ENCODE measurements around the gene PADI3. TPM values are rescaled to one million over a fixed set of nuclear protein-coding genes. Genes with fewer than 3 reads are reported as not detected.
A peak's percentile ranks its signal among the peaks of the same experiment; 100 is the strongest.

PADI3 gene
- polyA plus RNA-seq, 2 of the 4 experiments (the other 2 are of a cell fraction): 0.99 to 2.4 TPM

DNA sequence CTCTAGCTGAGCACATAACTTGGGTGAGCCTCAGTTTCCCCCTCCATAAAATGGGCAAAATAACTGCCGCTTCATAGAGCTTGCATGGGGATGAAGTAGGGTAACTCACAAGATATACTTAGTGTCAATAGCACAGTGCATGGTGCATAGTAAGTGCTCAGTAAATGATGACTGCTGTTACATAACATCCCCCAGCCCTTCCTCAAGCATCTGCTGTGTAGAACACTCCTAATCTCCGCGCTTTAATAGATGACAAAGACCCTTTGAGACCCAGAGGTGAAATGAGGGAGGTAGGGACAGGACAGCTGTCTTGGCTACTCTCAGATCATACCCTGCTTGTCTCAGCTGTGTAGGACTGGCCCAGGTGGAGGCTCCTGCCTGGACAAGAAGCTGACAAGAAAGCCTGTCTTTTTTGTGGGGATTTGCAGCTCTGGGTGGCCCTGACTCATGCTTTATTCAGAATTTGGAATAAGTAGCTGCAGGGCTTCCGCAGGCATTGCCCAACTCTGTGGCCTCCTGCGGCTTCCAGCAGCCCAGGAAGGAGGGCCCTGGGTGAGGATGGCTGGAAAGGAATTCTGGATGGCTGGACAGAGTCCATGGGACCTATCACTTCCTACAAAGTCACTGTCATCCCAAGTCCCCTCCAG, 38.4 kb downstream of the PADI3 start (continued):
- TF ChIP-seq JUNB (IDR thresholded peaks at IDR 0.05) (peak; percentile 93), TFCP2L1 (CRISPR knock-in tag; IDR thresholded peaks at IDR 0.05) (no peak), EHMT2 (IDR thresholded peaks at IDR 0.05; ENCODE audit: low read depth) (no peak), ZC3H11A (IDR thresholded peaks at IDR 0.05) (no peak)

DNA sequence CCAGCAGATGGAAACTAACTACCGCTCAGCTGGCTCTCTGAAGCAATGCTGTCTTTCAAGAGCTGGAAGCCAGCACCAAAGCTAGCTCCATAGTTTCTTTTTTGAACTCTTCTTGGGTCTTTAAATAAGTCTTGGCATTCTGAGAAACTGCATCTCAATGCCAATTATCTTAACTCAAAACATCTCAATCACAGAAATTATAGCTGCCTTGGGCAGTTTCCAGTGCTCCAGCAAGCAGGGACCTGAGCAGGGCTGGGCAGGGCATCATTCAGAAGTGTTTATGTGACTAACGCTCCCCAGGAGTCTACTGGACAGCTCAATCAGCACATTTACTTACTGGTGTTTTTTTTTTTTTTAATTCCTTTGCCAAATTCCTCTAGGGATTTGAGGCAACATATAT, 40.8 kb downstream of the PADI3 start:
- ChIA-PET CTCF (interaction anchor here (0.9 to 2.6 kb wide), 6 partner anchors 11 to 164 kb away, joined by 3 to 9 read pairs (median 4); no protein-coding TSS in a partner anchor), POLR2A (no interaction called here)
- no peak for TF ChIP-seq ZC3H11A (IDR thresholded peaks at IDR 0.05)
- TF ChIP-seq HEYL (CRISPR knock-in tag; IDR thresholded peaks at IDR 0.05): no peak
- TF ChIP-seq RAD21 (conservative IDR thresholded peaks at IDR 0.05 in 1 of 2, IDR thresholded peaks at IDR 0.05 in 1 of 2): no peak
- peak; percentile 29 for TF ChIP-seq MAFK (IDR thresholded peaks at IDR 0.05; ENCODE audit: partially characterized antibody)
- H3K9me3 ChIP-seq: no peaks in the 10 kb centered on the region
- ATAC-seq (peak in 1 of 2 experiments; percentile 65; a peak in 2 of 6 replicates), FAIRE-seq (no peak), DNase-seq (ENCODE audit: low read depth in 1 of 2, low spot score in 1 of 2) (no peak)
- WGBS (ENCODE audit: missing lambda C conversion rate): 39% methylated on average over 2 of the region's 2 CpGs
- H3K4me3 ChIP-seq: no peak overlapping the region
- peak overlapping the region; percentile 62 for H3K4me2 ChIP-seq
- H3K4me1 ChIP-seq: peaks cover 50% of the 10 kb centered on the region
- peak overlapping the region; percentile 53 to 89; a peak in 5 of 6 replicates for H3K27ac ChIP-seq

DNA sequence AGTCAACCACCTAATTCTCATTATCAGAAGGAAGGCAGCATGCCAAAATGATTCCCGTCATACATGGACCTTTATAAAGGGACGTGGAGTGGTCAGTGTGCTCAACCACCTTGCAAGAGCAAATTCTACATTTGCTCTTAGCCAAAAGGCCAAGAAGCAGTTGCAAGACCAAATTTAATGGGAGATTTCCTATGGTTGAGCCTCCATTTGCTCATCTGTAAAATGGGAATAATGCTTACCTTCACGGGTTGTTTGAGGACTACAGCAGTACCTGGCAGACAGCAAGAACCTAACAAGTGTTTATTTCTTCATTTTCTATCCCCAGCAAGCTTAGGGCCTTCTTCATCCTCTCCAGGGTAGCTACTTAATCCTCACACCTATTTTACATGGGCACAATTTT, 41.7 kb downstream of the PADI3 start:
- TF ChIP-seq HEYL (CRISPR knock-in tag; IDR thresholded peaks at IDR 0.05) (no peak), NPAS2 (CRISPR knock-in tag; IDR thresholded peaks at IDR 0.05; ENCODE audit: borderline replicate concordance) (no peak), RFX5 (IDR thresholded peaks at IDR 0.05) (no peak), NFE2L2 (conservative IDR thresholded peaks at IDR 0.05; ENCODE audit: low read length) (no peak), MAFK (IDR thresholded peaks at IDR 0.05; ENCODE audit: partially characterized antibody) (no peak), HOXB13 (CRISPR knock-in tag; IDR thresholded peaks at IDR 0.05; ENCODE audit: low read depth) (no peak), FOXS1 (CRISPR knock-in tag; IDR thresholded peaks at IDR 0.05) (no peak), KDM1A (IDR thresholded peaks at IDR 0.05; ENCODE audit: low read depth) (no peak), ZSCAN20 (CRISPR knock-in tag; IDR thresholded peaks at IDR 0.05) (no peak), CHD4 (IDR thresholded peaks at IDR 0.05; ENCODE audit: borderline replicate concordance) (no peak), TFCP2L1 (CRISPR knock-in tag; IDR thresholded peaks at IDR 0.05) (no peak), CHD2 (IDR thresholded peaks at IDR 0.05; ENCODE audit: low read length, partially characterized antibody) (no peak), KDM5A (IDR thresholded peaks at IDR 0.05) (no peak)
- ChIA-PET POLR2A (no interaction called here), CTCF (interaction anchor here (1.0 to 2.6 kb wide), 5 partner anchors 15 to 165 kb away, joined by 3 to 9 read pairs (median 5); no protein-coding TSS in a partner anchor)
- 86% methylated on average over 3 of the region's 3 CpGs for WGBS (ENCODE audit: missing lambda C conversion rate)
- H3K4me3 ChIP-seq: no peak overlapping the region
- H3K27ac ChIP-seq: peak overlapping the region in 1 of 2 experiments; percentile 89; a peak in 3 of 6 replicates
- H3K9me3 ChIP-seq: no peaks in the 10 kb centered on the region
- FAIRE-seq (no peak), ATAC-seq (no peak), DNase-seq (ENCODE audit: low read depth in 1 of 2, low spot score in 1 of 2) (no peak)
- H3K4me2 ChIP-seq: no peak overlapping the region
- peaks cover 50% of the 10 kb centered on the region for H3K4me1 ChIP-seq

DNA sequence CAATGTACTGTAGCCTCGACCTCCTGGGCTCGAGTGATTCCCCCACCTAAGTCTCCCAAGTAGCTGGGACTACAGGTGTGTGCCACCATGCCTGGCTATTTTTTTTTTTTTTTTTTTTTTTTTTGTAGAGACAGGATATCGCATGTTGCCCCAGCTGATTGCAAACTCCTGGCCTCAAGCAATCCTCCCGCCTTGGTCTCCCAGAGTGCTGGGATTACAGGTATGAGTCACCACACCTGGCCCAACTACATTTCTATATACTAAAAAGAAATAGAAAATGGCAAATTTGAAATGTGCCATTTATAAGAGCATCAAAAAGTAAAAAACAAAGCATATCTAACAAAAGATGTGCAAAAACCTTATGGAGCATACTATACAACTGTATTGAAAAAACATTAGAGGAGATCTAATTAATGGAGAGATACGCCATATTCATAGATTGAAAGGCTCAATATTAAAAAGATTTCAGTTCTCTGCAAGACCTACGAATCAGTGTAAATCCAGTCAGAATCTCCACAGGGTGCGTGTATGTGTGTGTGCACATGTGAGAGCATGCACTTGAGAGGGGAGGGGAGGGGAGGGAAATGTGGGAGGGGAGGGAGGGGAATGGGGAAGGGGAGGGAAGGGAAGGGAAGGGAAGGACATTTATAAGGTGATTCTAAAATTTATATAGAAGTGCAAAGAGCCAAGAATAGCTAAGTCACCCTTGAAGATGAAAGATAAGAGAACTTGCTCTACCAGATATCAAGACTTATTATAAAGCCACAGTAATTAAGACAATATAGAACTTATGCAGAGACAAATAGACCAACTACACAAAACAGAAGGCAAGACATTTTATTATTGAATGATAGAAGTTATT, 43.6 kb downstream of the PADI3 start:
- 77% methylated on average over 7 of the region's 7 CpGs for WGBS (ENCODE audit: missing lambda C conversion rate)
- FAIRE-seq (no peak), DNase-seq (ENCODE audit: low read depth in 1 of 2, low spot score in 1 of 2) (no peak), ATAC-seq (no peak)
- peaks cover 34% of the 10 kb centered on the region for H3K4me1 ChIP-seq
- no peak overlapping the region for H3K4me2 ChIP-seq
- H3K9me3 ChIP-seq: no peaks in the 10 kb centered on the region
- ChIA-PET CTCF (interaction anchor here (1.2 kb wide), 1 partner anchor 18 kb away, joined by 3 read pairs; no protein-coding TSS in a partner anchor), POLR2A (no interaction called here)
- no peak for TF ChIP-seq HOXB13 (CRISPR knock-in tag; IDR thresholded peaks at IDR 0.05; ENCODE audit: low read depth)
- TF ChIP-seq EHF (CRISPR knock-in tag; IDR thresholded peaks at IDR 0.05): no peak
- H3K27ac ChIP-seq: 0 out of 6 replicates have a peak overlapping the region, but pooled peaks of 1 of the 2 experiments have one; percentile 21
- no peak overlapping the region for H3K4me3 ChIP-seq

Data from A549 (cell line).